Fibroblast of the conjunctiva (primary cell): ENCODE measurements around the gene PLK3.
A peak's percentile ranks its signal among the peaks of the same experiment; 100 is the strongest.
"Not testable (repeated sequence)": the region's sequence is repeated elsewhere in the genome, so short reads cannot be mapped to it uniquely, and the experiment has no call there.

Source experiments
- DNase-seq: peaks from one replicate; pipeline ENCODE4 v3.0.0-alpha.2; 2010; ENCODE audit warnings: low read depth

PLK3 gene

DNA sequence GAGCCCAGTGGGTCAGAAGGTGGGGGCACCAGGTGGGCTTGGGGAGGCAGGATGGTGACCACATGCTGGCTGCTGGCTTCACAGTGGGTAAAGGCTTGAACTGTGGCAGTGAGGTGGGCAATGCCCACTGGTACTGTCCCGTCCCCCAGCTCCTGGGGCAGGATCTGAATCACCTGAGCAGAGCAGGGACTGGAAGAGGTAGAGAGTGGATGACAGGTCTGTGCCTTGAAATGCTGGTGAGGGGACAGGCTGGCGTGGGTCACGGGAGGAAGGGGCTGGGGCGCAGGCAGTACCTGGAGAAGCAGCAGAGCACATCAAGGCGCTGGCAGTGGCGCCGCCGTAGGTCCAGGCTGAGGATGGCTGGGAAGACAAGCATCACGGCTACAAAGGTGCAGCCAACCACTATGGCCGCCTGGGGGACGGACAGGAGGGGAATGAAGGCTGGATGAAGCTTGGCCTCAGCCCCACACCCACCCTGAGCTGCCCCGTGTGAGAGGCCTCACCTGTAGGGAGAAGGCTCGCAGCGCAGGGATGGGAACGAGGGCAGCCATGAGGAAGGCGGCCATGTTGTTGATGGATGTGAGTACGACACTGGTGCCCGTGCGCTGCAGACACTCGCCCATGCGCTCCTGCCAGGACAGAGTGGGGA lies 27.9 kb downstream of the PLK3 start:
- no peak for DNase-seq

DNA sequence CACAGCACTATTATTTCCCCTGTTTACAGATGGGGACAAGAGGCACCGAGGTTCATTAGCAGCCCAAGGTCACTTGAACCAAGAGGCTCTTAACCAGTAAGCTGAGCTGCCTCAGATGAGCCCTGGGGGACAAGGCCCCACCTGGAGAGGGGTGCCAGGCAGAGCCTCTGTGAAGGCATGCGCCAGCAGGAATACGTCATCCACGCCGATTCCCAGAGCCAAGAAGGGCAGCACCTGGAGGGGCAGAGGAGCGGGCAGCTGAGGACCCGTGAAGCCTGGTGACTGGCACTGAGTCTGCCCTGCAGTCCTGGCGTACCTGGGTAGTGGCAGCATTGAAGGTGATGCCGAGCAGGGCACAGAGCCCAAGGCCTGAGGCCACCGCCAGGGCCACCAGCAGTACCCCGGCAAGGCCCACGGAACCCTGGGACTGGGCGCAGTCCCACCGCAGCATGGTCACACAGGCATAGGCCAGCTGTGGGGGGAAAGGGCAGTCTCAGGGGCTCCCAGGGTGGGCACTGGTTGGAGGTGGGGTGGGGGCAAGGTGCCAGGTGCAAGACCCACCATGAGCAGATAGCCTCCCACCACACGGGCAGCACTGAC lies 28.8 kb downstream of the PLK3 start:
- no peak for DNase-seq

DNA sequence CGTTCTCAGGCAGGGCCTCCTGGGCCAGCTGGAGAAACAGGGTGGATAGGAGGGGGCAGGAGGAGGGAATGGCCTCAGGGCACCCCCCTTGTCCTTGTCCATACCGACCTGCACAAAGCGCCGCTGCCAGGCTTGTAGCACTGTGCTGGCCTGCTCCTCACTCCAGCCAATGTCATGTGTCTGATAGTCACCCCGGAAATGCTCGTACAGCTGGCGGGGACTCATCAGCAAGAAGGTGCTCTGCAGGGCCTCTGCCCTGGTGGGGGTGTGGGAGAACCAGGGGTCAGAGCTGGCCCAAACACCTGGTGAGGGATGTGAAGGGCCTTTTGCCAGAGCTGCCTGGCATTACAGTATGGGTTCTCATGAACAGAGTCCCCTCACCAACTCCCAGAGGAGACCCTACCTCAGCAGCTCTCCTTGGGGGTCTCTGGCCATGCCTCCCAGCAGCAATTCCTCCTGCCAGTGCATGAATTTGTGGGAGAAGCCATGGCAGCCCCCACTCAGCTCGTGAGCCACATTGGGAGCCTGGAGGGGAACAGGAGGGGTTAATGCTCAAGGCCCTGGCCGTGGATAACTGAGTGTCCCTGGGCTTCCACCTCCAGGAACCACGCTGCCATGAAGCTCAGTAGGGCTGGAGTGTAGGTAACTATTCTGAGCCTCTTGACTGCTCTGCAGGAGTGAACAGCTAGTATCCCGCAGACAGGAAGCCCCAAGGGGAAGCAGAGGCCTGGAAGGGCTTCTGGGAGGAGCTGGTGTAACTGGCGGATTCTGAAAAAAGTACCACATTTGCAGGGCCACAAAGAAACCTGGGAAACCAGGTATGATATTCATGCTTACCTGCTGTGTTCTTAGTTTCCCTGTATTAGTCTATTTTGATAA lies 29.6 kb downstream of the PLK3 start:
- no peak for DNase-seq

DNA sequence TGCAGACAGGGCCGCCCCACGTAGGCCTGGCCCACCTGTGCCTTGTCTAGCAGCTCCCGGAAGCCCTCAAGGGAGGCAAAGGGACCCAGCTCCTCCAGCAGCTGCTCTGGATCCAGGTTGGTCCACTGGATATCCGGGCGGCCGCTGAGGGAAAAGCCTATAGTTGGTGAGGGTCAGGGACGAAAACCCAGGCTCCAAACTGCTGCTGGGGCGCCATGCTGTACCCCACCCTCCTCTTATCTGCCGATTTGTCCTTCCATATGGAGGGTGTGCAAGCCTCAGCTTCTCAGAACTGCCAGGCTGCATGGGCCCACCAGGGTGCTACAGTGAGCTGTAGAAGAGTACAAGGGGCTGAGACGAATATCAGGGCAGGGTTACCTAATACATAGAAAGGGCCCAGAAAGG lies 30.7 kb downstream of the PLK3 start:
- DNase-seq: no peak

DNA sequence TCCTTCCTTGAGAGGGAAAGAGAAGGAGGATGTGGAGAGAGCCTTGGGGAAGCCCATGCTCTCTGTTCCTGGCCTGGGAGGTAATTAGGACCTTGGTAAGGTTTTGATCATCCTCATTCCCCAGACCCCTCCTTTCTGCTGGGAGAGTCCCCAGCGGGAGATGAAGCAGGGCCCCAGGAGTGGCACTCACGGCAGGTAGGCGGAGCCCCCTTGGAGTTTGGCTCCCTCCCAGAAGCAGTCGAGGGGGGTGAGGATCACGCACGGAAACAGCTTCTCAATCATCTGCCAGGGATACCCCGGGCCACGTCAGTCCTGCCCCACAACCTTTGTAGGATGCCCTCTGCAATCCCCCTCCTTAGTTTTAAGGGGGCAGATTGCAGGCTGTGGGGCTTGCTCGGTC lies 31.3 kb downstream of the PLK3 start:
- DNase-seq: no peak

DNA sequence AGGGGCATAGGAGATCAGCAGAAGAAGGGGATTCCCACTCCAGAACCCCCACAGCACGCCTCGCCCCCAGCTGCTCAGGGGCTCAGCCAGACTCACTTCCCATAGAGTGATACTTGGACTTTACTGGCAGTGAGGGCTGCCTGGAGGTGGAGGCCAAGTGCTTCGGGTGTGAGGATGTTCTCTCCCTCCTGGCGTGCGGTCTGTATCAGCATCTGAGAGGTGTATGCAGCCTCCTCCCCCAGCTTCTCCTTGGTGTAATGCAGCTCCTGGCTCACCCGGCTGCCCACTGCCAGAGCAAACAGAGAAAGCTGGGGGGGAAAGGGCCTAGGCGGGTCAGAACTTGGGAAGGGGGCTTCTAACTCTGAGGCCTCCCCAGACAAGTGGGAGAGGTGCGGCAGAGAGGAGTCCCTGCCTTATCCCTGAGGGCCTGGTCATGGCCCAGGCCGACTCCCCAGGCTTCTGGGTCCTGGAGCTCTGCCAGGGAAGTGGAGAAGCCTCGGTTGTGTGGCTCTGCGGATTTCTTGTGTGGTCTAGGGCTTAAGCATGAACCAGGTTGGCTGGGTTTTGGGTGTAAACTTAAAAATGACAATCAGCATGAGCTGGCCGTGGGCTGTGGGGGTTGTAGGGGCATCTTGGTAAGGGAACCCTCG lies 32.0 kb downstream of the PLK3 start:
- DNase-seq: no peak

DNA sequence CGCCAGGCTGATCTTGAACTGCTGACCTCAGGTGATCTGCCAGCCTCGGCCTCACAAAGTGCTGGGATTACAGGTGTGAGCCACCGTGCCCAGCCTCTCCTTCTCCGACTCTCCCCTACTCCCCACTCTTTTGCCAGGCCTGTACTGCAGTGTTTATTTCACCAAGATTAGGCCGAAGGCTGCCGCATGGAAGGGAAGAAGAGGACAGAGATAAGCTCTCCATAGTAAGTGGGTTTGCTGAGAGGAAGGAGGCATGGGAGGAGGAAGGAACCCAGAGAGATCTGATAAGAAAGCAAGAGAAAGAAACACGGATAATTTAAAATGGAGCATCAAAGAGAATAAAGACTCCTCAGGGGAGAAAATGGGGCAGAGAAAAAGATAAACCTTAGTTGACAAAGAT lies 34.2 kb downstream of the PLK3 start:
- DNase-seq: no peak

DNA sequence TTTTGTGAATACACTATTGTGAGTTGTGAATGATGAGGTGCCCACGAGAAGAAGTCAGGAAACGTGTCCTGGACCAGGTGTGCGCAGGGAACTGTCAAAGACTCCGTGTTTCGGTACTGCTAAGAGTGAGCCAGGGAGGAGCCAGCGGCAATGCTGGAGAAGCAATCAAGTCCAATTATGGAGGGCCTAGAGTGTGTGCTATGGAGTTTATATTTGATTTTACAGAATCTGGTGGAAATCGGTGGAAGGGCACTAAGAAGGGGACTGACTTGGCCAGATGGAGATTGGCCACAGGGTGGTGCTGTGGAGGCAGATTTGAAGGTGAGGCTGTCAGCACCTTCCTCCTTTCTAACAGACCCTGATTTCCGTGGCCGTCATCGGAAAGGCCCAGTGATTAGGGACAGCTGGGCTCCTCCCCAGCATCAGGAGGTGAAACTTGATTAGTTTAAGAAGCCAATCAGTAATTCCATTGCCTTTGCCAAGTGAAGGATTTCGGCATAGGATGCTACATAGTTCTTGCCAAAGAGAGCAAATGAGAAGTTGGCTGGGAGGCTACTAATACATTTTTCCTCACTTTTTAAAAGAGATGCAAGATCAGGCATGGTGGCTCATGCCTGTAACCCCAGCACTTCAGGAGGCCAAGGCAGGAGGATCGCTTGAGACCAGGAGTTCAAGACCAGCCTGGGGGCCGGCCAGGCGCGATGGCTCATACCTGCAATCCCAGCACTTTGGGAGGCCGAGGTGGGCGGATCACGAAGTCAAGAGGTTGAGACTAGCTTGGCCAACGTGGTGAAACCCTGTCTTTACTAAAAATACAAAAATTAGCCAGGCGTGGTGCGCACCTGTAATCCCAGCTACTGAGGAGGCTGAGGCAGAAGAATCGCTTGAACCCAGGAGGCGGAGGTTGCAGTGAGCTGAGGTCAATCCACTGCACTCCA lies 35.8 kb downstream of the PLK3 start:
- DNase-seq: peak; percentile 85

DNA sequence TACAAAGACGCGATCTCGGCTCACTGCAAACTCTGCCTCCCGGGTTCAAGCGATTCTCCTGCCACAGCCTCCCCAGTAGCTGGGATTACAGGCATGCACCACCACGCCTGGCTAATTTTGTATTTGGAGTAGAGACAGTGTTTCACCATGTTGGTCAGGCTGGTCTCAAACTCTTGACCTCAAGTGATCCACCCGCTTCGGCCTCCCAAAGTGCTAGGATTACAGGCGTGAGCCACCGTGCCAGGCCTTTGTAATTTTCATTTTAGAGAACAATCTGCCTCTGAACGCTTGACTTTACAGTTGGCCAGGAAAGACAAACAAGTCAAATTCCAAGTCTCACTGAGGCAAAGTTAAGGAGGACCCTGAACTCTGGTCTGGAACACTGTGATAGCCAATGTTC lies 38.1 kb downstream of the PLK3 start:
- not testable (repeated sequence) for DNase-seq

DNA sequence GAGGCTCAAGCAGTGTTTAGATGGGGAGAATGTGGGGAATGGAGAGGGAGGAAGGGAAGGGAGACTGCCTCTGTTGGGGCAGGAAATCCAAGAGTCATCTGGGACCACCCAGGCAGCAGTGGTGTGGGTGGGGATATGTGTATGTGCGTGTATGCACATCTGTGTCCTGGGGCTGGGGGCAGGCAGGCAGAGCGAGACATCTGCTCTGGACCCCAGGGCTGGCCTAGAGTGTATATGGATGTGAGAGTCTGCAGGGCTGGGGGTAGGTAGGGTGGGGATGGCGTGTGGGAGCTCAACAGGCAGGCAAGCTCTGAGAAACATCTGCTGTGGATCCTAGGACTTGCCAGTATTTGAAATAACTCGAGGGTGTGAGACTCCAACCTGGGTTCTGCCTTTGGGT lies 39.4 kb downstream of the PLK3 start:
- DNase-seq: no peak

DNA sequence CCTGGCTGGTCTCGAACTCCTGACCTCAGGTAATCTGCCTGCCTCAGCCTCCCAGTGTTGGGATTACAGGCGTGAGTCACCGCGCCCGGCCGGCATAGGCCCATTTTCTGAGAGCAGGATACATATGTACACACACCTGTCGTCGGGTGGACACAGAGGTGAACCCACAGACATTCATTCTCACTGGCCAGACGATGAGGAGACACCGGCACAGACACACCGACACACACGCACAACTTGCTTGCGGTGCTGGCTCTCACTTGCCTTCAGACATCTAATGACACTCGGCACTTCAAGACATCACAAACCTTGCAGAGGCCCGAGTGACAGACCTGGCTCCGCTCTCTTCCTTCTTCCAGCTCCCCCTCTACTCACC lies 42.3 kb downstream of the PLK3 start:
- DNase-seq: no peak

DNA sequence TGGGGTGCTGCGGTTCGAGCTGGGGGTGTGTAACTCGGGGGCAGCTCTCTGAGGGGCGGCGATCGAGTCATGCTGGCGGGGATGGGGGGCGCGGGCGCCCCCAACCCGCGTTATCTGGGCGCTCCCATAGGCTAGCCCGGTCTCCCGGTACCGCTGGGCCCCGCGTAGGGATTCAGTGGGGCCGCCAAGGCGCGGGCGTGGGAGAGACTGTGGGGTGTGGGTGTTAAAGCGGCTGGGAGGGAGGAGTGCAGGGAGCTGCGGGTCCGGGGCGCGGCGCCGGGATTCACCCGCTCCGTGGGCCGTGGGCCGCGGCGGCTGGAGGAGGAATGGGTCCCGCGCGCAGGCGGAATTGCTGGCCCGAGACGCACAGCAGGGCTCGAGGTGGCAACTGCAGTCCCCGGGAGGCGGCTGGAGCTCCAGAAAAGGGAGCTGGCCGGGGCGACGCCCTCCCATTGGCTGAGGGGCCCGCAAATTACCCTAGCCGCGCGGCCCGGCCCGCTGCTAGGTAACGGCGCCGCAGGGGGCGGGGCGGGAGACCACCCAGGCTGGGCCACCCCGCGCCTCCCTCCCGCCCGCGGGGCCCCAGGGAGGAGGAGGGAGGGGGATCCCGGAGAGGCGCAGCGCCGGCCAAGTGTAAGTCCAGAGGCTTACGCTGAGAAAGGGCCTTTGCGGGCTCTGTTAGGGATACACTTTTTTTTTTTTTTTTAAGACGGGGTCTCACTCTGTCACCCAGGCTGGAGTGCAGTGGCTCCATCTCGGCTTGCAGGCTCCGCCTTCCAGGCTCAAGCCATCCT lies 42.9 kb downstream of the PLK3 start, which contains the start of gene PTCH2:
Gene PTCH2 (minus strand): TSS at position 392 of the 794 bp plus-strand sequence. CDS start 321 bp downstream, at position 71.
- DNase-seq: peak; percentile 28

DNA sequence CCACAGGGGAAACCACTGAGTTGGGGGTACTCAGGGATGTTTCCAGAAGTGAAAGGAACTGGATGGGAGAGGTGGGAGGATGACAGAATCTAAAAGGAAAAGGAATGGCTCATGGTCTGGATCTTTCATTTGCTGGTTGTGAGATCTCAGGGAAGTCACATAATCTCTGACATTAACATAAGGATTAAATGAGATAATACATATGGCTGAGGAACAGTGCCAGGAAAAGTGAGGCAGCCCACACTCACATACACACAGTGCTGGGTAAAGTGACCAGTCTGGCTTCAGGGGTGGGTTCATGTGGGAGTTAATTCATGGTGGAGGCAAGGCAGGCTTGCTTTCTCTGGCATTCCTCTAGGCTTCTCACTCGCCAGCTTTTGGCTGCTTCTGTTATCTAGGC lies 46.8 kb downstream of the PLK3 start:
- DNase-seq: no peak

DNA sequence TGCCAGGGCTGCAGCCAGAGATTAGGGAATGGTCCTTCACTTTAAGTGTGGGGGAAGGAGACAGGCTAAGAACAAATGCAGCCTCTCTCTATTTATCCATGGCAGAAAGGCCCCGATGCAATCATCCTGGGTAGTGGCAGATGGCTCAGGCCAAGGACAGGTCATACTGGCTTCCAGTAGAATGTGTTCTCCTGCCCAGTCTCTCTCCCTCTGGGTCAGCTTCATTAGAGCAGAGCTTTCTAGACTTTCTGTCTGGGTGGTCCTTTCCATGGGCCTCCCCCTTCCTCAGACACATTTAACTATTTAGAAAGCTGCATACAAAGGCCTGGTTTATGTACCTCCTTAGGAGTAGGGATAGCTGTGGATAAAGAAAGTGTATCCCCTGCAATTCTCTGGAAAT lies 47.7 kb downstream of the PLK3 start:
- DNase-seq: no peak

DNA sequence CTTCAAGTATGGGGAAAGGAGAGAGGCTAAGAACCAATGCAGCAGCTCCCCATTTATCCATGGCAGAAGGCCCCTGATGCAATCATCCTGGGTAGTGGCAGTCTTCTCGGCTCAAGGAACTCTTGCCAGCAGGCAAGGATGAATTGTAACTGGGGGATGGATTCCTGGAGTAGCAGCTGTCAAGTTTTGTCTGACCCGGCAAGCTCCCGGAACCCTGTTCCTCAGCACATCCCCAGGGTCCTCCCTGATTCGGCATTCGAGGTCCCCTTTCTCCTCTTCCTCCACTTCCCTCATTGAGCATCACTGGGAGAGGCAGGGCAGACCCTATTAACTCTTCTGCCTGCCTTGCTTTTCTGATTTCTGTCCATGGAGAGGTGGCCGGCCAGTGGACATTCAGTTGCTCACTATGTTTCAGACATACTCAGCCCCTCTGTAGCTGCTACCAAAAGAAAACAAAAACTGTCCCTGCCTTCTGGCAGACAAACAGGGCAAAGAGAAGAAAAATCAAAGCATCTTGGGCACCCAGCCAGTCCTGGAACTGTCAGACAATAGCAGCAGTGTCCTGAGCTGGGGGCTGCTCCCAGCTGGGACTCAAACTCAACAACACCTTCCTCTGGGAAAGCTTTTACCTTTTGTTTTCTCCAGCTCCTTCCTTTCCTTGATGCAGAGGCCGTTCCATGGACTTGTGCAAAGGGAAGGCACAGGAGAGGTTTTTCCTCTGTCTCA lies 48.4 kb downstream of the PLK3 start:
- no peak for DNase-seq

DNA sequence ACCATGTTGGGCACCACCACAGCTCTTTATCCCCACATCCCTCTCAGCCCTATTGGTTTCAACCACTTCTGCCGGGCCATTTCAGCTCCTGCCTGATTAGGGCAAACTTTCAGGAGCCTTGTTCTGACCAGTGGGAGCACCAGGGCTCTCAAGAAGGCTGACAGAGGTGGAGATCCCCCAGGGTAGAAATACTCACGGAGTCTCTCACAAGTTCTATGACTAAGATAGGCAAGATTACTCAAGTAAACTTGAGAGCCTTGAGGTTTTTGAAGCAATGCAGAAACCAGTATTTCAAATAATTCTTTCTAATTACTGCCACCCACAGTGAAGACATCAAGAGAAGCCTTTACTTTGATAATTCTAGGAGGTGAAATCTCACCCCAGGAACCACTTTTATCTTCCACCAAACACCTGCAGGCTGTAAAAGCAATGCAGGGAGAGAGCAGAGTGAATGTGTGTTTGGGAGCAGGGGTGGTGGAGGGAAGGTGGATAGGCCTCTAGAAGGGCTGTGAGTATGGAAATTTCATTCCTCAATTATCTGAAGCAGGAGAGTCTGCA lies 49.5 kb downstream of the PLK3 start:
- DNase-seq: no peak

DNA sequence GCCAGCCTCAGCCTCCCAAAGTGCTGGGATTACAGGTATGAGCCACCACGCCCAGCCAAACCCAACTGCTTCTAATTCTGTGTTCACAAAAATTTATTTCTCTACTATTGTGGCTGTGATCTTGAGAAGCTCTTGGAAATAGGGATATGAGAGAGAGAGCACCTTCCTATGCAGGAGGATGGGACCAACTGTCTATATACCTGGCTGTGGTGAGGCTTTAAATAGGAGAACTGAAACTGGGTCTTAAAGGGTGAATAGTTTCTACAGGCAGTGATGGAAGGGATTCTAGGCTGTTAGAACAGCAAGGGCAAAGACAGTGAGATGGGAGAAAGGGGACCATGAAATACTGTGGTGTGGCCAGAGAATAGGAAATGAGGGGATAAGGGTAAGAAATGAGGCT lies 51.1 kb downstream of the PLK3 start:
- no peak for DNase-seq

DNA sequence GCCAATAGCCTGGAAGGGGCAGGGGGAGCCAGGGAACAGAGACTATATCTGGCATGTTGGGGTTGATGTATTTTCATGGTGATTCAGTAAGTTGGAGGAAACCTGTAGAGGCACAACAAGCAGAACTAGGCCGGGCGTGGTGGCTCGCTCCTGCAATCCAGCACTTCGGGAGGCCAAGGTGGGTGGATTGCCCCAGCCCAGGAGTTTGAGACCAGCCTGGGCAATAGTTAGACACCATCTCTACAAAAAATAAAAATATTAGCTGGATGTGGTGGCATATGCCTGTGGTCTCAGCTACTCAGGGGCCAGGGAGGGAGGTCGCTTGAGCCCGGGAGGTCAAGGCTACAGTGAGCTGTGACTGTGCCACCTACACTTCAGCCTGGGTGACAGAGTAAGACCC lies 53.0 kb downstream of the PLK3 start:
- DNase-seq: no peak

DNA sequence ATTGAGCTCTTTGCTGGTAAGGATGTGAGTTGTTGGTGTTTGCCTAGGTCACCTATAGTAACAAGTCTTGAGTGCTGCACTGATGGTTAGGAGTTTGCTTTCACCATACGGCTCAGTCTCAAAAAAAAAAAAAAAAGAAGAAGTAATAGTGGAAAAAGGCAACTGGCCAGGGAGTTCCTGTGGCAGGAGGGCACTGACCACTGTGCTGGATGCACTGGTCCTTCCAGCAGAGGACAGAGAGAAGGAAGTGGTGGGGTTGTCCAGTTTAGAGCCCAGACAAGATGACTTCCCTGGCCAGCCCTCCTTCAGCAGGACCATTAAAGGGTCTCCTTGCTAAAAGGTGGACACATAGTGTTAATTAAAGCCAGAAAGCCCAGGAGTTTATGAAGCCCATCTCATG lies 54.8 kb downstream of the PLK3 start:
- no peak for DNase-seq
